Fibroblast of the aortic adventitia (primary cell): ENCODE measurements around the gene THRSP. TPM values are rescaled to one million over a fixed set of nuclear protein-coding genes. Genes with fewer than 3 reads are reported as not detected.
A peak's percentile ranks its signal among the peaks of the same experiment; 100 is the strongest.
"Not testable (repeated sequence)": the region's sequence is repeated elsewhere in the genome, so short reads cannot be mapped to it uniquely, and the experiment has no call there.

Experiments
- DNase-seq: peaks from one replicate; pipeline ENCODE4 v3.0.0-alpha.2; 2010; ENCODE audit warnings: low read depth
- H3K4me3 ChIP-seq: 2 replicates; pipeline ENCODE4 v1.5.1; 2011; ENCODE audit warnings: low read depth, mild to moderate bottlenecking, control low read depth, low read length, moderate library complexity
- total RNA-seq: library from RNA; depleted of rRNA; stranded (reverse); fragments of >200 nt; gene quantifications from 2 replicates; pipeline ENCODE4 v1.2.3, GENCODE V29; 2012; ENCODE audit warnings: low replicate concordance
- TF ChIP-seq, protein P1 (sequence below): IDR thresholded peaks from 2 replicates; pipeline ENCODE4 v1.5.1; 2011; ENCODE audit warnings: mild to moderate bottlenecking, low read length, control low read depth, inconsistent platforms; ENCODE audit not compliant: insufficient read depth

Gene THRSP
- total RNA-seq, 1 donor, result not detected

DNA sequence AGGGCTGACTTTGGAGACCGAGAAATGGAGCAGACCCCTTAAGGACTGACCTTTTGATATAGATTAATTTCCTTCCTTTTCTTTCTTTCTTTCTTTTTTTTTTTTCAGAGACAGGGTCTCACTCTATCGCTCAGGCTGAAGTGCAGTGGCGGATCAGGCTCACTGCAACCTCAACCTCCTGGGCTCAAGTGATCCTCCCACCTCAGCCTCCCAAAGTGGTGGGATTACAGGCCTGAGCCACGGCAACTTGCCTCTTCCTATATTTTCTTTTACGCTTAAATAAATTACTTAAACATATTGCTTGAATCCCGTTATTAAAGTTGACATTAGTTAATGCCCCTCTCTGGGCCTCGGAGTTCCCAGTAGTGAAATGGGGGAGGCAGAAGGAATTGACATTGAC, 40.2 kb upstream of the THRSP start:
- TF ChIP-seq, protein P1, sequence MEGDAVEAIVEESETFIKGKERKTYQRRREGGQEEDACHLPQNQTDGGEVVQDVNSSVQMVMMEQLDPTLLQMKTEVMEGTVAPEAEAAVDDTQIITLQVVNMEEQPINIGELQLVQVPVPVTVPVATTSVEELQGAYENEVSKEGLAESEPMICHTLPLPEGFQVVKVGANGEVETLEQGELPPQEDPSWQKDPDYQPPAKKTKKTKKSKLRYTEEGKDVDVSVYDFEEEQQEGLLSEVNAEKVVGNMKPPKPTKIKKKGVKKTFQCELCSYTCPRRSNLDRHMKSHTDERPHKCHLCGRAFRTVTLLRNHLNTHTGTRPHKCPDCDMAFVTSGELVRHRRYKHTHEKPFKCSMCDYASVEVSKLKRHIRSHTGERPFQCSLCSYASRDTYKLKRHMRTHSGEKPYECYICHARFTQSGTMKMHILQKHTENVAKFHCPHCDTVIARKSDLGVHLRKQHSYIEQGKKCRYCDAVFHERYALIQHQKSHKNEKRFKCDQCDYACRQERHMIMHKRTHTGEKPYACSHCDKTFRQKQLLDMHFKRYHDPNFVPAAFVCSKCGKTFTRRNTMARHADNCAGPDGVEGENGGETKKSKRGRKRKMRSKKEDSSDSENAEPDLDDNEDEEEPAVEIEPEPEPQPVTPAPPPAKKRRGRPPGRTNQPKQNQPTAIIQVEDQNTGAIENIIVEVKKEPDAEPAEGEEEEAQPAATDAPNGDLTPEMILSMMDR, result no peak
- DNase-seq, result no peak
- H3K4me3 ChIP-seq, result no peak overlapping the region

DNA sequence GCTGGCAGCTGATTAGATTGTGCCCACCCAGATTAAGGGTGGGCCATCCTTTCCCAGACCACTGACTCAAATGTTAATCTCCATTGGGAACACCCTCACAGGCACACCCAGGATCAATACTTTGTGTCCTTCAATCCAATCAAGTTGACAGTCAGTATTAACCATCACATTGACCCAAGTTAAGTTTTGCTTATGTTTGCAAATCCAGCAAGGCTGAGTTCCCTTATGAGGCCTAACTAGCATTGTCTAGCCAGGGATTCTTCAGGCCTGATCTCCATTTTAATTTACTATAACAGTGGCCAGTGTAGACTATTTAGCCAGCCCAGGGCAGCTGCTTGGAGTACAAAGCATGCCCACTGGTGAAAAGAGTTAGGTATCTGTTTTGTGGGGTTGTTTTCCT, 38.3 kb upstream of the THRSP start:
- TF ChIP-seq, protein P1, result no peak
- DNase-seq, result no peak
- no peak overlapping the region for H3K4me3 ChIP-seq

DNA sequence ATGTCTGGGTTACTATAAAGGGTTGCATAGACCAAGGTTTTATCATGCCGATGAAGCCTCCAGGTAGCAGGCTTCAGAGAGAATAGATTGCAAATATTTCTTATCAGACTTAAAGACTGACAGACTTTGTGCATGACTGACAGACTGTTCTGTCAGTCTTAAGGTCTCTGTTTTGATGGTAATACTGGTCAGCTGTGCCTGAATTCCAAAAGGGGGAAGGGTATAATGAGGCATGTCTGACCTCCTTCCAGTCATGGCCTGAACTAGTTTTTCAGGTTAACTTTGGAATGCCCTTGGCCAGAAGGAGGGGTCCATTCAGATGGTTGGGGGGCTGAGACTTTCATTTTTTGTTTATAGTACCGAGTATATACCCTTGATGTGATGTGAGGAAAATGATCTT, 35.9 kb upstream of the THRSP start:
- no peak for DNase-seq
- no peak overlapping the region for H3K4me3 ChIP-seq
- TF ChIP-seq, protein P1, result no peak

DNA sequence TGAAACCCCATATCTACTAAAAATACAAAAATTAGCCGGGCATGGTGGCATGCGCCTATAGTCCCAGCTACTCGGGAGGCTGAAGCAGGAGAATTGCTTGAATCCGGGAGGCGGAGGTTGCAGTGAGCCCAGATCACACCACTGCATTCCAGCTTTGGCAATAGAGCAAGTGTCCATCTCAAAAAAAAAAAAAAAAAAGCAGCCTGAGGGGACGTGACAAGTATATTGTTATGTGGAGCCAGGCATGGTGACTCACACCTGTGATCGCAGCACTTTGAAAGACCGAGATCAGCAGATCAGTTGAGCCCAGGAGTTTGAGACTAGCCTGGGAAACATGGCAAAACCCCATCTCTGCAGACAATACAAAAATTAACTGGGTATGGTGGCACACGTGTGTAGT, 35.2 kb upstream of the THRSP start:
- H3K4me3 ChIP-seq, DNase-seq: not testable (repeated sequence)

DNA sequence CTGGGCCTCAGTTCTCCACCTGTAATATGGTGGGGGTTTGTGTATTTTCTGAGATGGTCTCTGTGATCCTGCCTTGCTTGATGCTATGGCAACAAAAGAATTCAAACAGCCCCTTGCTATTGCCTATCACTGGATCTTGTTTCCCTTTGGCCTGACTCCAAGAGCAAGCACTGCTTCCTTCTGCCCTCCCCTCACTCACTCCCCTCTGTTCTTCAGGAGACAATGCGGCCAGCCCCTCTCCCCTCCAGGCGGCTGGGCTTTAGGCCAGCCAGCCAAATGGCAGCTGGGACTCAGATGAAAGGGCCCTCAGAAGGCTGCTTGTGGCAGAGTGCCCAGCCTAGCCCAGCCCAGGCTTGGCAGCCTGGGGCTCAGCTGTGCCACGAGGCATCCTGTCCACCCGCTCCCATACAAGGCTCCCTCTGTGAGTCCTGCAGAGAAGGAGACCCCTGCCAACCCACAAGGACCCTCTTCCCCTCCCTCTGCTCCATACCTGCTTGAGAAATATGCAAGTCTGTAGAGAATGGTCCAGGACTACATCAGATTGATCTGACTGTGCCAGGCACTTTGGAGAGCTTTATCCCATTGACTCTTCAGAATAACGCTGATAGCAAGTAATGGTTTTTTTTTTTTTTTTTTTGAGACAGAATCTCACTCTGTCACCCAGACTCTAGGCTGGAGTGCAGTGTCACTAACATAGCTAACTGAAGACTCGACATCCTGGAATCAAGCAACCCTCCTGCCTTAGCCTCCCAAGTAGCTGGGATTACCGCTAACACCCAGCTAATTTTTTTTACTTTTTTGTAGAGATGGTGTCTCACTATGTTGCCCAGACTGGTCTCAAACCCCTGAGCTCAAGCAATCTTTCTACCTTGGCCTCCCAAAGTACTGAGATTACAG, 33.0 kb upstream of the THRSP start:
- peak; percentile 68 for DNase-seq
- TF ChIP-seq, protein P1, result no peak
- no peak overlapping the region for H3K4me3 ChIP-seq

DNA sequence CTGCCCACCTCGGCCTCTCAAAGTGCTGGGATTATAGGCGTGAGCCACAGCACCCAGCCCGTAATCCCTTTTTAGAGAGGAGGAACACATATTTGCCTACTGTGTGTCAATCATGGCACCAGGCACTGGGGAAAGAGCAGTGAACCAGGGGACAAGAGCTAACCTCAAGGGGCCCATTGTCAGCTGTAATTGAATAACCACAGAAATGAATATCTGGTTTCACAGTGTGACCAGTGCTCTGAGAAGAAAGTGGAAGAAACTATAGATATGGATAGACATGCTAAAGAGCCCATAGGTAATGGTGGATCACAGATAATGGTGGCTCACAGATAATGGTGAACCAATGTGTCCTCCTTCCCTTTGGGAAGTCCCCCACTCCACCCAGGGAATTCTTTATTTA, 32.0 kb upstream of the THRSP start:
- H3K4me3 ChIP-seq, result no peak overlapping the region
- DNase-seq, result no peak
- TF ChIP-seq, protein P1, result no peak

DNA sequence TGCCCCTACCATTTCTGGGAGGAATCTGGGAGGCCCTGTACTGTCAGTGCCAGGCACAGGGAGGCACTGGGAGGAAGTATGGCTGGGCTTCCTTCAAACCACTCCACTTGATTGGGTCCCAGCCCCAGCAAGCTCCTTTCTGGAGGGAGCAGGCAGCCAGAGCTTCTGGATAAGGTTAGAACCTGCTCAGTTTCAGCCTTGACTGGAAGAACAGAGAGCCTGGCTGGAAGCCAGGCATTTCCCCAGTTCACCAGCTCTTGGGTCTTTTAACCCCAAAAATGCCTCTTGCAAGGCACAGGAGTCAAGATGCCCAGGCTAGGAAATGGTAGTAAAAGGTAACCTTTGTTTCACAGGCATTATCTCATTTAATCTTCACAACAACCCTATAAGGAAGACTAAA, 31.6 kb upstream of the THRSP start:
- no peak for DNase-seq
- no peak overlapping the region for H3K4me3 ChIP-seq
- TF ChIP-seq, protein P1, result no peak
